NB4 (cell line): ENCODE data around the gene TMEM219.

Experiments used
- DNase-seq: peaks from one replicate; pipeline ENCODE4 v3.0.0; 2010; ENCODE audit warnings: low read depth
- H3K4me3 ChIP-seq: one replicate; pipeline ENCODE4 v1.5.1; 2011; ENCODE audit warnings: mild to moderate bottlenecking, low read depth, low read length, moderate library complexity
- MAX ChIP-seq: IDR thresholded peaks from 2 replicates; pipeline ENCODE4 v1.6.1; 2011; ENCODE audit warnings: low read depth, low read length
- MYC ChIP-seq: IDR thresholded peaks from 2 replicates; pipeline ENCODE4 v1.6.1; 2011; ENCODE audit warnings: low read depth, low read length
- POLR2A ChIP-seq: IDR thresholded peaks from 2 replicates; pipeline ENCODE4 v1.6.1; 2011; ENCODE audit warnings: mild to moderate bottlenecking; ENCODE audit not compliant: insufficient read length; ENCODE audit errors: extremely low read depth
- TF ChIP-seq, protein P1 (sequence below): IDR thresholded peaks from one replicate; pipeline ENCODE4 v1.5.1; 2012; ENCODE audit warnings: low read depth, low read length

Gene TMEM219

DNA sequence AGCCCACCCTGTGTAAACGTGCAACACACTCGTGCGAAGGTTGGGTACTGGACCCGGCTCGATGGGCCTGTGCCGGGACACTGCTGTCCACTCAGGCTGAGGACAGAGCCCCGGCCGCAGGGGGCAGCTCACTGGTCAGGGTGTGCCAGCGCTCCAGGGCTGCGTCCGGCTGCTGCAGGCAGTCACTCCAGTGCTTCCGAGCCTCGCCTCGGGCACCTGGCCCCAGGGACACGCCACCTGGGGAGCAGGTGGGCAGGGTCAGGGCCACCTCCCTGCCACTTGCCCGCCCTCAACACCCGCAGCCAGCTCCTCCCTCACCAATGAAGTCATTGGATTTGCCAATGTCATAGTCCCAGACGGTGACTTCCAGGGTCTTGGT, 44.2 kb downstream of the TMEM219 start:
- H3K4me3 ChIP-seq, result no peak overlapping the region
- DNase-seq, result no peak
- TF ChIP-seq MAX, result no peak

DNA sequence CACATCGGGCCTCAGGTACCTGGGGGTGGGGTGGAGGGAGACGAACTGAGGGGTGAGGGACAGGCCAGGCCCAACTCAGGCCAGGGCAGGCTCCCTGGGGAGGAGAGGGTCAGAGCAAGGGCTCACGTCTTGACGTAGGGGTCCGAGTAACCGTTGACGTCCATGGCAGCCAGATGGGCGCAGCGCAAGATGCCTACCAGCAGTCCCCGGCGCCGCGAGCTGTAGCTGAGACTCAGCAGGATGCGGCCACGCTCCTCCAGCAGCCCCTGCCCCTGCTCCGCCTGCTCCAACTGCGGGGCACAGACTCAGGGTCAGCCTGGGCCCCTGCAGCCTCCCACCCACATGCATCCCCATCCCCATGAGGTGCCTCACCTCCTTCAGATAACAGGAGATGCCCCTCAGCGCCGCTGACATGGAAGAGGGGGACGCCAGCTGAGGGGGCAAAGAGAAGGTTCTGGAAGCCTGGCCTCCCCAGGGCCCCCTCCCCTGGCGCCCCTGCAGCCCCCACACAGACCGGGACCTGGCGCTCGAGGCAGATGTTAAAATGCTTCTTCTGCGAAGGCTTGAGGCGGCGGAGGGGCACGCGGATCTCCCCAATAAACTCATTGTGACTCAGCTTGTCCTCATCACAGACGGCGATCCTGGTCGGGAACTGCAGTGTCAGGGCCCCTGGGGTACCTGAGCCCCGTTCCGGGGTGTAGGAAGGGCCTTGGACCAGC, 44.9 kb downstream of the TMEM219 start:
- DNase-seq, result no peak
- TF ChIP-seq, protein P1, sequence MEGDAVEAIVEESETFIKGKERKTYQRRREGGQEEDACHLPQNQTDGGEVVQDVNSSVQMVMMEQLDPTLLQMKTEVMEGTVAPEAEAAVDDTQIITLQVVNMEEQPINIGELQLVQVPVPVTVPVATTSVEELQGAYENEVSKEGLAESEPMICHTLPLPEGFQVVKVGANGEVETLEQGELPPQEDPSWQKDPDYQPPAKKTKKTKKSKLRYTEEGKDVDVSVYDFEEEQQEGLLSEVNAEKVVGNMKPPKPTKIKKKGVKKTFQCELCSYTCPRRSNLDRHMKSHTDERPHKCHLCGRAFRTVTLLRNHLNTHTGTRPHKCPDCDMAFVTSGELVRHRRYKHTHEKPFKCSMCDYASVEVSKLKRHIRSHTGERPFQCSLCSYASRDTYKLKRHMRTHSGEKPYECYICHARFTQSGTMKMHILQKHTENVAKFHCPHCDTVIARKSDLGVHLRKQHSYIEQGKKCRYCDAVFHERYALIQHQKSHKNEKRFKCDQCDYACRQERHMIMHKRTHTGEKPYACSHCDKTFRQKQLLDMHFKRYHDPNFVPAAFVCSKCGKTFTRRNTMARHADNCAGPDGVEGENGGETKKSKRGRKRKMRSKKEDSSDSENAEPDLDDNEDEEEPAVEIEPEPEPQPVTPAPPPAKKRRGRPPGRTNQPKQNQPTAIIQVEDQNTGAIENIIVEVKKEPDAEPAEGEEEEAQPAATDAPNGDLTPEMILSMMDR, result no peak
- TF ChIP-seq MYC, result no peak
- TF ChIP-seq POLR2A, result no peak
- no peak for TF ChIP-seq MAX
- H3K4me3 ChIP-seq, result no peak overlapping the region

GRCh38 chr16:30007378-30007895, 45.6 kb downstream of the TMEM219 start:
- no peak for DNase-seq
- TF ChIP-seq, protein P1, result no peak
- TF ChIP-seq MAX, result no peak
- TF ChIP-seq MYC, result no peak
- TF ChIP-seq POLR2A, result no peak
- no peak overlapping the region for H3K4me3 ChIP-seq

DNA sequence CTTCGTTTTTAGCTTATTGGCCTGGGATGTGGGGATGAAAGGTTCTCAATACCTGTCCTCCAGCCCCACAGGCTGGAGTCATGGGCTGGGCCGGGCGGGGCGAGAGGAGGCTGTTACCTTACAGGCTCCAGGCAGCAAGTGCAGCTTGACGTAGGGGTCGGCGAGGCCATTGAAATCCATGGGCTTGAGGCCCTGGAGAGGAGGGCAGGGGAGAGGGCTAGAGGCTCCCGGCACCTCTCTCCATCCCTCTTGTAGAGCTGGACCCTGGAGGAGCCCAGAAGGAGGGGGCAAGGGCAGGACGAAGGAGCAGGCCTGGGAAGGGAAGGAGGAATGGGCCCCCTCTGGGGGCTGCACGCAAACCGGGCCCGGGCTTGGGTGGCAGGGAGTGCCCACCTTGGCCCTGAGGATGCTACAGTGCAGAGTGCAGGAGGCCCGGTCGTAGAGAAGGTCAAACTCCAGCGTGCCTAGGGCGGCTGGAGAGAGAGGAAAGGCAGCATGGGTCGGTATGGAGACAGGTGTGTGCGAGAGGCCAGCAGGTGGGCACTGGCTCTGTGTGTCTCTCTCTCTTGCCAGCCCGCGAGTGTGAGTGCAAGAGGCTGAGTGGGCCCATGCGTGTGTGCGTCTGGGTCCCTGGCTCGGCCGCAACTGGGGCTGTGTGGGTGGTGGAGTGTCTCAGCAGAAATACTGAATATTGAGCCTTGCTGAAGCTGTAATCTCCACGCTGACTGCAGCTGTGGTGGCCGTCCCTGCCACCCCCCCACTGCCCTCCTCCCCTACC, 47.4 kb downstream of the TMEM219 start:
- no peak for TF ChIP-seq MYC

GRCh38 chr16:30009990-30010843, 48.3 kb downstream of the TMEM219 start:
- DNase-seq, result peak; percentile 45
- TF ChIP-seq MAX (no peak), MYC (no peak), POLR2A (no peak)
- TF ChIP-seq, protein P1, result no peak
- H3K4me3 ChIP-seq, result peak overlapping the region; percentile 11

More for the DNA sequence above, 47.4 kb downstream of the TMEM219 start:
- no peak for DNase-seq
- H3K4me3 ChIP-seq, result no peak overlapping the region

DNA sequence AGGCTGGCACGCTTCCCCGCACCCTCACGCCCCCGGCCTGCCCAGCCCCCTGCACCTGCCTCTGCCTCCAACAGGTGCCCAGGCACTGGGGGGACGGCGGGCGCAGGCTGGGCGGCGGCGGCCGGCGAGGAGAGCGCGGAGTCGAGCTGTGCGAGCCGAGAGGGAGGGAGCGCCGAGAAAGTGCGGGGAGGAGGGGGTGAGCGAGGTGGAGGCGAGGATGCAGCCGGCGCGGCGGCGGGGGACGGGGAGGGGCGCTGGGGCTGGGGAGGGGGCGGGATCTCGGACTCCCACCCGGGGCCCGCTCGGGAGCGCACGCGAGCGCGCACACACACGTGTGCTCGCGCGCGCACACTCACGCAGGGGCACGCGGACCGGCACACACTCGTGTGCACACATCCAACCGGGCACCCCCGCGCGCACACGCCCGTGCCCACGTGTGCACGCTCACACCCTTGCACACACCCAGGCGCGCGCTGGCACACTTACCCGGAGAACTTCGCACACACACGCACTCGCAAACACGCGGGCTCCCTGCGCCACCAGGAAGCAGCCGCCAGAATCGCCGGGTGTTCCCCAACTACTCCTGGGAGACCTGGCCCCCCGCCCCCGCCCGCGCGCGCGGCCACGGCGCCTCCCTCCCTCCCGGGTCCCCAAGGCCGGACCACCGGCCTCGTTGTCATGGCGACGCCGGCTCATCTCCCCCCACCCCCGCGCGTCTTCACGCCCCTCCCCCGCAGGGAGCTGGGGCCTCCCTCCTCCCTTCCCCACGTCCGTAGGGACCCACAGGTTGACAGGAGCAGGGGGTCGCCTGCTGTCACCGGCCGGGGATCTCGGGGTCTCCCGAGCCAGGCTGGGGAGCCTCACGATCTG, 49.2 kb downstream of the TMEM219 start, which contains the start of gene DOC2A:
Gene DOC2A, minus strand, starts transcription at position 184 of the 870 bp plus-strand sequence. CDS start 805 bp downstream, outside the sequence.
- peak; percentile 42 for DNase-seq

More for the DNA sequence above, 49.2 kb downstream of the TMEM219 start, which contains the start of gene DOC2A:
- TF ChIP-seq, protein P1, result no peak
- no peak for TF ChIP-seq POLR2A
- peak; percentile 61 for TF ChIP-seq MAX
- peak; percentile 24; the same call in 1 of the 2 replicates for TF ChIP-seq MYC
- peak within 1 kb of the TSS; percentile 11 for H3K4me3 ChIP-seq
